GM10266 (cell line): ENCODE measurements around the gene DMRT3.

ENCODE experiments used
- DNase-seq: peaks from one replicate; pipeline ENCODE4 v3.0.0; 2012; ENCODE audit errors: extremely low spot score
- CTCF ChIP-seq: IDR thresholded peaks from 2 replicates; pipeline ENCODE4 v1.5.1; 2012; ENCODE audit warnings: mild to moderate bottlenecking, low read depth; ENCODE audit not compliant: control insufficient read depth, insufficient read depth; ENCODE audit errors: missing control alignments

Gene DMRT3

DNA sequence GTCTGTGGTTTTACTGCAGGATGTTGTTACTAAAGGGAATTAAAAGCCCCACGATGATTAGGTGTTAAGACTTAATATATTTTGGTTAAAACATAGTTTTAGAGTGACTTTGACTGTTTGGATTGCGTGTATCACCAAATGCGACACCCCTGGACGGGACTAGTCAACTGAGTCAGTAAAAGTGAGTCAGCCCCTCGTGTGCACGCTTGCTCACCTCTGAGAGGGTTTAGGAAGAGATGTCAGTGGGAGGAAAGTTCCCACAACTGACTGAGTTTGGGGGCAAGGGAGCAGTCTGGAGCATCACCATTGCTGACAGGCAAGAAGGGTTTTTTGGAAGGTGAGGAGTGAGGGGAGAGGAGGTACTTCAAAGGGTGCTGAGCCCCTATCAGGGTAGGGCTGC, 14.4 kb upstream of the DMRT3 start:
- no peak for TF ChIP-seq CTCF
- no peak for DNase-seq

GRCh38 chr9:965497-965896, 11.0 kb upstream of the DMRT3 start:
- no peak for TF ChIP-seq CTCF
- DNase-seq, result no peak

- TF ChIP-seq CTCF, result no peak
- DNase-seq, result no peak
Observed at GRCh38 chr9:966870-967269, 9.6 kb upstream of the DMRT3 start.

DNA sequence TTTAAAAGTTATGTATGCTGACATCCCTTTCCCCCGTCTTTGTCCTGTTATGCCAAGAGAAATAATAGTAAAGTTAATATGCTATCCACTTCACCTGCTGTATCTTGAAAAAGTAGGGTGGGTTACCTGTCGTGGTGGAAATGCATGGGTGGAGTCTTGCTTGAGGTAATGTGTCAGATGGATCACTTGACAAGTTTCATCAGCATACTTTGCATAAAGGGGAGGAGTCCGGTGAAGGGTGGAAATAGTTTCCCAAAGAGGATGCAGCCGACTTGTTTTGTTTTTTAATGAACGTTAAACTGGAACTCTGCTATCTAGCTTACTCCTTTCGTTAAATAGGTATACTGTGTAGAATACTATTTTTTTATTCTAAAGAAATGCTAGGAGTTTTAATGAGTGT, 9.0 kb upstream of the DMRT3 start:
- TF ChIP-seq CTCF, result no peak
- DNase-seq, result no peak

GRCh38 chr9:967903-968641, 8.4 kb upstream of the DMRT3 start:
- TF ChIP-seq CTCF, result no peak
- no peak for DNase-seq

DNA sequence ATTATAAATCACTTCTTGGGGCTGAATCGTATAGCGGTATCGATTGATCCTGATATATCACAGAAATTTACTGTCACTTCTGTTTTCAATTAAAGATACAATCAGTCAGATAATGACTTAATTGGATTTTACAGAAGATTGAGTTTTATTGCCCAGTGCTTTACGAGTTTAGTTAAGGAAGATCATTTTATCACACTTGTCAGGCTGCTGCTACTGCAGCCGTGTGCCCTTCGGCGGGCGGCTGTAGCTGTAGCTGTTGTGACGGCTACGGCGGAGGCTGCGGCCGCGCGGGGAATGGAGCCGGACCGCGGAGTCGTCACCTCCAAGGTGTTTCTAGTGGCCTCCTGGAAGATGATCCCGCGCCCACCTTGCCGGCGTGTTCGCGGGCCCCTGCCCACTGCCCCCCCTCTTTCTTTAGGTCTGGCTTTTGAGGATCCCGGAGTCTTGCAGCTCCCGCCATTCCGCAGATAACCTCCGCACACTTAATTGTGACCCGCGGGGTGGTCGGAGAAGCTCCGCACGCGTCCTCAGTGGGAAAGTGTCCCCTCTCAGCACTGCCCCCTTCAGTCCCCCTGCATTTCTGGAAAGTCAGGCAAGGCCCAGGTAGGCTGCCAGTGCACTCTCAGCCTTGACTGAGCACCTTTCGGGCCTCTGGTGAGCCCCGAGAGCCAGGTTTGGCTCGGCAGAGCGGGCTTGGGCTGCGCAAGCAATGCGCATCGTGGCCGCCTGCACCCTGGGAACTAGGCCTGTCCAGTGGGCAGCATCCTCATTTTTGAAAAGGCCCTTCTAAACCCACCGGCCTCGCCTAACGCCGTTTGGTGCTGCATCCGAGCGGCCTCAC, 6.9 kb upstream of the DMRT3 start:
- TF ChIP-seq CTCF, result no peak
- DNase-seq, result no peak

GRCh38 chr9:970151-970996, 6.1 kb upstream of the DMRT3 start:
- no peak for DNase-seq
- TF ChIP-seq CTCF, result no peak
